ENCODE measurements around the gene SETDB2.

- TF ChIP-seq CTCF (IDR thresholded peaks at IDR 0.05) (no peak), POLR2A (IDR thresholded peaks at IDR 0.05) (no peak)
These were observed 2.2 kb upstream of the SETDB2 start for GRCh38 chr13:49441846-49442245.

Data from prostate gland (tissue), 2 donors.